Kidney (tissue), 14 donors: ENCODE results near the gene AHDC1. TPM values are rescaled to one million over a fixed set of nuclear protein-coding genes. Genes with fewer than 3 reads are reported as not detected.
A peak's percentile ranks its signal among the peaks of the same experiment; 100 is the strongest.
"Not testable (repeated sequence)": the region's sequence is repeated elsewhere in the genome, so short reads cannot be mapped to it uniquely, and the experiment has no call there.

Experiments used
- DNase-seq, 5 donors: peaks; one replicate each; pipeline ENCODE4 v3.0.0-alpha.2; 2013 to 2020
- FAIRE-seq: peaks from 2 replicates; lab custom pipeline; 2012; peaks lifted over from hg19 to GRCh38; lab: Jason Lieb, UNC
- H3K27ac ChIP-seq, 2 donors: one replicate each; pipeline ENCODE4 v1.7.0; 2013; ENCODE audit warnings: low read depth in 2 of 2, low read length in 2 of 2, inconsistent platforms in 1 of 2
- H3K27me3 ChIP-seq: one replicate; pipeline ENCODE4 v1.7.1; 2013; ENCODE audit warnings: low read length, inconsistent platforms; ENCODE audit not compliant: control insufficient read depth, insufficient read depth
- H3K36me3 ChIP-seq, 3 donors: one replicate each; pipeline versions ENCODE4 v1.7.0 to v1.7.1; 2013; ENCODE audit warnings: low read length in 3 of 3, control low read depth in 1 of 3, inconsistent platforms in 1 of 3; ENCODE audit not compliant: insufficient read depth in 3 of 3, control insufficient read depth in 2 of 3
- H3K4me1 ChIP-seq, 3 donors: one replicate each; pipeline versions ENCODE4 v1.7.0 to v1.7.1; 2013; ENCODE audit warnings: low read length in 3 of 3, inconsistent platforms in 1 of 3, low read depth in 1 of 3; ENCODE audit not compliant: control insufficient read depth in 2 of 3, insufficient read depth in 2 of 3
- H3K4me3 ChIP-seq, 3 donors: one replicate each; pipeline versions ENCODE4 v1.7.0 to v1.8.1; 2013; ENCODE audit warnings: low read length in 3 of 3, control low read depth in 1 of 3, inconsistent platforms in 1 of 3
- H3K9ac ChIP-seq, 3 donors: one replicate each; pipeline versions ENCODE4 v1.7.0 to v1.7.1; 2013; ENCODE audit warnings: low read length in 3 of 3, control low read depth in 1 of 3, inconsistent platforms in 1 of 3
- H3K9me3 ChIP-seq, 3 donors: one replicate each; pipeline versions ENCODE4 v1.7.0 to v1.7.1; 2013; ENCODE audit warnings: low read length in 3 of 3, control low read depth in 1 of 3, inconsistent platforms in 1 of 3; ENCODE audit not compliant: control insufficient read depth in 2 of 3, insufficient read depth in 1 of 3
- intact Hi-C: fragments of 100-400 bp; cut with DNase I; formaldehyde crosslinking; loops from one replicate; pipeline ENCODE4 v1.11.1; 2022
- polyA plus RNA-seq: library from polyadenylated mRNA; stranded (reverse); fragments of 350-450 nt; fragmentation: Illumina TruSeq; extraction: RNeasy Lipid Tissue Mini Kit (QIAGEN cat#74804); gene quantifications from one replicate; pipeline ENCODE4 v1.2.3, GENCODE V29; 2014; ENCODE audit warnings: low read depth, low replicate concordance; ENCODE audit not compliant: insufficient read depth
- total RNA-seq: library from RNA; stranded (reverse); fragmentation: NEBNext Ultra II Directional; extraction: Animal tissue kit (Norgen Biotek cat#: 25700); gene quantifications from one replicate; pipeline ENCODE4 v1.2.1, GENCODE V29; 2021
- TF ChIP-seq, protein P1 (sequence below): IDR thresholded peaks from 3 replicates; pipeline ENCODE4 v1.5.1; 2012; ENCODE audit warnings: mild to moderate bottlenecking, moderate library complexity, borderline replicate concordance; ENCODE audit not compliant: insufficient read depth; ENCODE audit errors: extremely low read depth
- donor health status: control.
- donor health status: control.
- donor health status: control.
- donor health status: control.
- donor health status: control.
- donor health status: DM: yes; HTN: yes; CAD: no.
- donor health status: Normal renal cell carcinoma (clear cell type).

Gene AHDC1
- total and polyA plus RNA-seq, 2 donors from 2014 or later, result 8.5 to 48.2 TPM

DNA sequence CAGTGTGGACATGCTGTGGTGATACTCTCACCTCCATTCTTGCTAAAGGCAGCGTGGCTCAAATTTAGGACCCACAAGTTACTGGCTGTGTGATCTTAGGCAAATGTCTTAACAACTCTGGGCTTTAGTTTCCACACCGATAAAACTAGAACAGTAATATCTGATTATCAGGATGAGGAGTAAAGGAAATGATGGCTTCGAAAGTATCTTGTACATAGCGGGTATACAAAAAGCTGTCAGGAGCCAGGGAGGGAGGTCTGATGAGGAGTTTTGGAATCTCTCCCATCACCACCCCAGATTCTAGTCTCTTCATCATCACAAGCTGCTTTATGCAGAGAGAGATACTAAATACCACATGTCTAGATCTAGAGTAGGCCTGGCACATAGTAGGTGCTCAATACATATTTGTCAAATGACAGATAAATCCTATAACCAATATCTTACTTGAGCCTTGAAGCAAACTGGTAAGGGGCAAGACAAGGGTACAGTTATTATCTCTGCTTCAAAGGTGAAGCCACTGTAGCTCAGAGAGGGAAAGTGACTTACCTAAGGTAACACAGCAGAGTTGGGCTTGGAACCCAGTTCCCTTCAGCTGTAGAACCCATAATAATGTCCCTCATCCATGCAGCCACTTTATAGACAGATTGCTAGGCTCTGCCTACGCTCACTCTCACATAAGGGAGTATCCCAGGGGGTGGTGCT is 40.6 kb upstream of the AHDC1 start:
- DNase-seq, result no peak

DNA sequence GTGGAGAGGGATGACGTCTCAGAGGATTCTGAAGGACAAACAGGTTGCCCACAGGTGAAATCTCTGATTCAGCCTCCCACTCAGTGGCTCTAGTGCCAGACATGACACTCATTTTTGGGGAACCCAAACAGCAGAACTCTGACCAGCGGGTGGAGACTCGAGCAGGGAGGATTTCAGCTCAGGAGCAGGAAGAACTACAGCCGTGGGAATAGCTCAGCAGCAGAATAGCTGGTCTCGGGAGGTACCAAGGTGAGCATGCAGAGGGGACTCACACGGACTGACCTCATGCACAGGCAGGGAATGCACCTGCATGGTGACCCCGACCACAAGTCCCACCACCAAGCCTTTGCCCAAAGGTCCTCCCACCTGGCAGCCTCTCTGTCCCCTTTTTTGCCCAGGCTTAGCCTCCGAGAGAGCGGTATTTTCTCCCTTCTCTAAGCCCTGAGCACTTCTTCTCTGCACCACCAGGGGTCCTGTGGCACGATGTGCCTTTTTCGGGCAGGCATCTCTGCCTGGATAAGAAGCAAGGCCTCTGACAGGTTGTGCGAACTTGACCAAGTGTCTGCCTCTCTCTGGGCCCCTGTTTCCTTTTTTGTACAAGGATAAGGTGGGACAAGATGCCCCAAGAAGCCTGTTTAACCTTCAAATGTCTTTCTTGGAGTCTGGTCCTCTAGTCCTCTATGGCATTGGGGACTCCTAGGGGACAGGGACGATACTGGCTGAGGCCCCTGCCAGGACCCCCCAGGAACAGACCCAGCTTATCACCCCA is 39.8 kb upstream of the AHDC1 start:
- Histone ChIP-seq H3K9me3 (no peaks in the 10 kb centered on the region), H3K27ac (no peak overlapping the region), H3K27me3 (no peaks in the 10 kb centered on the region), H3K4me1 (peaks cover 0 to 6% (median 0%) of the 10 kb centered on the region in 3 donors), H3K4me3 (no peak overlapping the region), H3K9ac (no peak overlapping the region), H3K36me3 (no peaks in the 10 kb centered on the region)
- TF ChIP-seq, protein P1, sequence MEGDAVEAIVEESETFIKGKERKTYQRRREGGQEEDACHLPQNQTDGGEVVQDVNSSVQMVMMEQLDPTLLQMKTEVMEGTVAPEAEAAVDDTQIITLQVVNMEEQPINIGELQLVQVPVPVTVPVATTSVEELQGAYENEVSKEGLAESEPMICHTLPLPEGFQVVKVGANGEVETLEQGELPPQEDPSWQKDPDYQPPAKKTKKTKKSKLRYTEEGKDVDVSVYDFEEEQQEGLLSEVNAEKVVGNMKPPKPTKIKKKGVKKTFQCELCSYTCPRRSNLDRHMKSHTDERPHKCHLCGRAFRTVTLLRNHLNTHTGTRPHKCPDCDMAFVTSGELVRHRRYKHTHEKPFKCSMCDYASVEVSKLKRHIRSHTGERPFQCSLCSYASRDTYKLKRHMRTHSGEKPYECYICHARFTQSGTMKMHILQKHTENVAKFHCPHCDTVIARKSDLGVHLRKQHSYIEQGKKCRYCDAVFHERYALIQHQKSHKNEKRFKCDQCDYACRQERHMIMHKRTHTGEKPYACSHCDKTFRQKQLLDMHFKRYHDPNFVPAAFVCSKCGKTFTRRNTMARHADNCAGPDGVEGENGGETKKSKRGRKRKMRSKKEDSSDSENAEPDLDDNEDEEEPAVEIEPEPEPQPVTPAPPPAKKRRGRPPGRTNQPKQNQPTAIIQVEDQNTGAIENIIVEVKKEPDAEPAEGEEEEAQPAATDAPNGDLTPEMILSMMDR, result peak; percentile 76
- DNase-seq, result peak in 2 of 5 donors; percentile 49 to 58
- intact Hi-C loops, result no loop called here
- no peak for FAIRE-seq

More for the DNA sequence above, 40.6 kb upstream of the AHDC1 start:
- H3K9ac ChIP-seq, result no peak overlapping the region
- intact Hi-C loops, result no loop called here
- no peak overlapping the region for H3K4me3 ChIP-seq
- no peaks in the 10 kb centered on the region for H3K9me3 ChIP-seq
- no peak overlapping the region for H3K27ac ChIP-seq
- TF ChIP-seq, protein P1, result no peak
- H3K27me3 ChIP-seq, result no peaks in the 10 kb centered on the region
- peaks cover 0 to 6% (median 0%) of the 10 kb centered on the region in 3 donors for H3K4me1 ChIP-seq
- no peak for FAIRE-seq
- H3K36me3 ChIP-seq, result no peaks in the 10 kb centered on the region

DNA sequence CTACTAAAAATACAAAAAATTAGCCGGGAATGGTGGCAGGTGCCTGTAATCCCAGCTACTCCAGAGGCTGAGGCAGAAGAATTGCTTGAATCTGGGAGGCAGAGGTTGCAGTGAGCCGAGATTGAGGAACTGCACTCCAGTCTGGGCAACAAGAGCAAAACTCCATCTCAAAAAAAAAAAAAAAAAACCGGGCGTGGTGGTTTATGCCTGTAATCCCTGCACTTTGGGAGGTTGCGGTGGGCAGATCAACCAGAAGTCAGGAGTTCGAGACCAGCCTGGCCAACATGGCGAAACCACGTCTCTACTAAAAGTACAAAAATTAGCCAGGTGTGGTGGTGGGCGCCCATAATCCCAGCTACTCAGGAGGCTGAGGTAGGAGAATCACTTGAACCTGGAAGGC is 36.6 kb upstream of the AHDC1 start:
- H3K9ac ChIP-seq, intact Hi-C loops, H3K9me3 ChIP-seq, H3K4me1 ChIP-seq, H3K4me3 ChIP-seq, FAIRE-seq, DNase-seq, H3K27me3 ChIP-seq, H3K27ac ChIP-seq, H3K36me3 ChIP-seq: not testable (repeated sequence)

DNA sequence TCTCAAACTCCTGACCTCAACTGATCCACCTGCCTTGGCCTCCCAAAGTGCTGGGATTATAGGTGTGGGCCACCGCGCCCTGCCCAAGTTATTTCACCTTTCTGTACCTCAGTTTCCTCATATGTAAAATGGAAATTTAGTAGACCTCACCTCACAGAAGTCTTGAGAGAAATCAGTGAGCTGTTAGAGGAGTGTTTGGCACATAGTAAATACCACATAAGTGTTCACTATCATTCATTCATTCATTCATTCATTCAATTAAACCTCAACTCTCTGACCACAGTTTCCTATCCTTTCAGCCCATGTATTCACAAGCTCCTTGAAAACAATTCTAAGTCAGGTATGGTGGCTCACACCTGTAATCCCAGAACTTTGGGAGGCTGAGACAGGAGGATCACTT is 34.9 kb upstream of the AHDC1 start:
- intact Hi-C loops, result no loop called here
- Histone ChIP-seq H3K9me3 (no peaks in the 10 kb centered on the region), H3K9ac (no peak overlapping the region), H3K36me3 (no peaks in the 10 kb centered on the region), H3K4me1 (peaks cover 0 to 6% (median 0%) of the 10 kb centered on the region in 3 donors), H3K27ac (no peak overlapping the region), H3K27me3 (peaks cover 5% of the 10 kb centered on the region), H3K4me3 (no peak overlapping the region)
- FAIRE-seq, result no peak
- no peak for DNase-seq
- TF ChIP-seq, protein P1, result no peak
